HCT116 (cell line): Measurements from ENCODE around the gene PAX7.

Experiments used
- CTCF ChIP-seq, 3 experiments: fragments of 200-600 bp in 1 of 3; sonication (generic) in 1 of 3; IDR thresholded peaks in 2 of 3; conservative IDR thresholded peaks in 1 of 3; 2 replicates each; pipeline ENCODE4 v1.5.1; 2012 to 2017; ENCODE audit warnings: low read depth in 2 of 3, low read length in 2 of 3, antibody characterized with exemption in 1 of 3, borderline replicate concordance in 1 of 3, control low read depth in 1 of 3, mild to moderate bottlenecking in 1 of 3, mixed read lengths in 1 of 3, mixed run types in 1 of 3, moderate library complexity in 1 of 3; ENCODE audit not compliant: insufficient read depth in 1 of 3
- EZH2 ChIP-seq: fragments of 200-600 bp; sonication (generic); IDR thresholded peaks from 2 replicates; pipeline ENCODE4 v1.6.1; 2017; ENCODE audit warnings: antibody characterized with exemption, mixed run types
- JUND ChIP-seq: IDR thresholded peaks from 2 replicates; pipeline ENCODE4 v1.6.1; 2012
- MAX ChIP-seq: IDR thresholded peaks from 2 replicates; pipeline ENCODE4 v1.6.1; 2012
- POLR2A ChIP-seq: IDR thresholded peaks from 2 replicates; pipeline ENCODE4 v1.7.0; 2011; ENCODE audit warnings: borderline replicate concordance; ENCODE audit not compliant: insufficient read depth, insufficient read length; ENCODE audit errors: extremely low read depth
- POLR2AphosphoS5 ChIP-seq: IDR thresholded peaks from 2 replicates; pipeline ENCODE4 v1.6.1; 2011; ENCODE audit warnings: mild to moderate bottlenecking, low read depth, low read length, moderate library complexity
- REST ChIP-seq: IDR thresholded peaks from 2 replicates; pipeline ENCODE4 v1.6.1; 2012; ENCODE audit warnings: low read depth
- SIN3A ChIP-seq: IDR thresholded peaks from 2 replicates; pipeline ENCODE4 v1.6.1; 2012; ENCODE audit warnings: low read depth
- YY1 ChIP-seq: IDR thresholded peaks from 2 replicates; pipeline ENCODE4 v1.6.1; 2011; ENCODE audit warnings: low read length, low read depth, moderate library complexity, mild to moderate bottlenecking; ENCODE audit not compliant: insufficient replicate concordance; ENCODE audit errors: extremely low read depth
- ZFX ChIP-seq: fragments of 450-650 bp; IDR thresholded peaks from 2 replicates; pipeline ENCODE4 v1.6.1; 2017

GRCh38 chr1:18711003-18711402 lies 80.4 kb downstream of the PAX7 start:
- no peak for TF ChIP-seq JUND
- TF ChIP-seq POLR2AphosphoS5 = no peak
- no peak for TF ChIP-seq CTCF (IDR thresholded peaks at IDR 0.05 in 2 of 3, conservative IDR thresholded peaks at IDR 0.05 in 1 of 3; ENCODE audit: borderline replicate concordance in 1 of 3, insufficient read depth in 1 of 3, low read depth in 2 of 3, low read length in 2 of 3)
- no peak for TF ChIP-seq REST
- no peak for TF ChIP-seq MAX
- TF ChIP-seq POLR2A = no peak
- no peak for TF ChIP-seq ZFX
- no peak for TF ChIP-seq YY1
- no peak for TF ChIP-seq EZH2
- TF ChIP-seq SIN3A = no peak
